Stomach smooth muscle (tissue), 2 donors: ENCODE measurements around the gene RFC1.
A peak's percentile ranks its signal among the peaks of the same experiment; 100 is the strongest.
"Not testable (repeated sequence)": the region's sequence is repeated elsewhere in the genome, so short reads cannot be mapped to it uniquely, and the experiment has no call there.

Source experiments
- H3K27ac ChIP-seq: one replicate; pipeline ENCODE4 v1.7.0; 2013; ENCODE audit warnings: mild to moderate bottlenecking, low read length, inconsistent platforms
- H3K27me3 ChIP-seq, 2 donors: one replicate each; pipeline ENCODE4 v1.7.0; 2013; ENCODE audit warnings: low read length in 2 of 2; ENCODE audit not compliant: insufficient read depth in 2 of 2, control insufficient read depth in 1 of 2
- H3K36me3 ChIP-seq, 2 donors: one replicate each; pipeline ENCODE4 v1.7.0; 2013; ENCODE audit warnings: low read length in 2 of 2; ENCODE audit not compliant: control insufficient read depth in 2 of 2, insufficient read depth in 2 of 2
- H3K4me1 ChIP-seq: one replicate; pipeline ENCODE4 v1.7.0; 2013; ENCODE audit warnings: low read length; ENCODE audit not compliant: control insufficient read depth, insufficient read depth
- H3K4me3 ChIP-seq, 2 donors: one replicate each; pipeline ENCODE4 v1.7.0; 2013; ENCODE audit warnings: low read length in 2 of 2
- H3K9ac ChIP-seq, 2 donors: one replicate each; pipeline ENCODE4 v1.7.0; 2013; ENCODE audit warnings: low read length in 2 of 2, mild to moderate bottlenecking in 1 of 2
- H3K9me3 ChIP-seq, 2 donors: one replicate each; pipeline ENCODE4 v1.7.0; 2013; ENCODE audit warnings: low read length in 2 of 2; ENCODE audit not compliant: control insufficient read depth in 2 of 2
- donor health status: healthy.
- donor health status: Pancreatic carcinoma.

Gene RFC1

DNA sequence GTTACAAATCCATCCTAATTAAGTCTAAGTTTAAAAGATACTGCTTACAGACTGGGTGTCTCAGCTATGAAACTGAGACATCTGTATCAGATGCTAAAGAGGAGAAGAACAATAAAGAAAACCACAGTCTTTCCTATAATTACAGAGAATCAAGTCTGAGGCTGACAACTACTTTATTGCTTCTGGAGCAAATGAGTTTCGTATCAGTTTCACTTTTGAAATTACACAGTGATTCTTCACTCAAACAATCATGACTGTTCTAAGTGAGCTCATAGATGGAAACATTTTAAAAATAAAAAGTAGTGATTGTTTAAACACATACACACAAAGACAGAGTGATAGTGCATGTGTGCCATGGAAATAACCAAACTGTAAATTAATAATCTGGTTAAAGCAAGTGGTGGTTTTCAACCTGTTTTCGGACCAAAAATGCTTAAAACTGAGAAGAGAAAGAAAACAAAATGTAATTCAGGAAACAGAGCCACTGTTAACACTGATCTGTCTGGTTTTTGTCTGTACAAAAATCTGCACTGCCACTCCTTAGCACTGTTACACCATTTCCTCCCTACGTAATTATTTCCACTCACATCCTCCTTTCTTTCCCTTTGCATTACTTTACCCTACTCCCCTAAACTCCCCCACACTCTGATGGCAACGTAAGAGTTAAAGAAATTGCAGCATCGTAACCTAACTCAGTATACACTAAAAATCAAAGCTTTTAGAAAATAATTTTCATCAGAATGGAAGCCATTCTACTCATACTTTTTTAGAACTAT lies 12.5 kb downstream of the RFC1 start:
- Histone ChIP-seq H3K4me3 (peak overlapping the region; percentile 58 to 68), H3K9me3 (no peaks in the 10 kb centered on the region), H3K4me1 (peaks cover 7% of the 10 kb centered on the region), H3K27ac (peak overlapping the region; percentile 33), H3K9ac (peak overlapping the region; percentile 70 to 72), H3K36me3 (peaks cover 3 to 5% of the 10 kb centered on the region in 2 donors), H3K27me3 (no peaks in the 10 kb centered on the region)

DNA sequence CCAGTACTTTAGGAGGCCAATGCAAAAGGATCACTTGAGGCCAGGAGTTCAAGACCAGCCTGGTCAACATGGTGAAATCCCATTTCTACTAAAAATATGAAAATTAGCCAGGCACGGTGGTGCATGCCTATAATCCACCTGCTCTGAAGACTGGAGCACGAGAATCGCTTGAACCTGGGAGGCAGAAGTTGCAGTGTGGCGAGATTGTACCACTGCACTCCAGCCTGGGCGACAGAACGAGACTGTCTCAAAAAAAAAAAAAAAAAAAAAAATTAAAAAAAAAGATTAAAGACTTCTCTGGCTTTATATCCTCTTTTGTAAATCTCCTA lies 13.0 kb downstream of the RFC1 start:
- H3K36me3 ChIP-seq, H3K27me3 ChIP-seq, H3K9me3 ChIP-seq, H3K4me1 ChIP-seq, H3K27ac ChIP-seq: not testable (repeated sequence)
- Histone ChIP-seq H3K4me3 (peak overlapping the region; percentile 28 to 68), H3K9ac (peak overlapping the region; percentile 70 to 72)

DNA sequence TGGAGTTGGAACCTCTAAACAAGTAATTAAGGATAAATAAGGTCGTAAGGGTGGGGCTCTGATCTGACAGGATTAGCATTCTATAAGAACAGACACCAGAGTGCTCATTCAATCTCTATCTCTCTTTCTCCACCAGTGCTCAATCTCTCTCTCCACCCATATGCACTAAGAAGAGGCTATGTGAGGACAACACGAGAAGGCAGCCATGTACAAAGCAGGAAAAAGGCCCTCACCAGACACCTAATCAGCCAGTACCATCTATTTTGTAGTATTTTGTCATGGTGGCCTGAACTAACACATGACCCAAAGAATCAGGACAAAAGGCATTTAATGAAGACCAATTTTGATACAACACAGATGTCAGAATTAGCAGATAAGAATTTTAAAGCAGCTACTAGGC lies 16.8 kb downstream of the RFC1 start:
- no peak overlapping the region for H3K27ac ChIP-seq
- no peak overlapping the region for H3K4me3 ChIP-seq
- H3K27me3 ChIP-seq: no peaks in the 10 kb centered on the region

DNA sequence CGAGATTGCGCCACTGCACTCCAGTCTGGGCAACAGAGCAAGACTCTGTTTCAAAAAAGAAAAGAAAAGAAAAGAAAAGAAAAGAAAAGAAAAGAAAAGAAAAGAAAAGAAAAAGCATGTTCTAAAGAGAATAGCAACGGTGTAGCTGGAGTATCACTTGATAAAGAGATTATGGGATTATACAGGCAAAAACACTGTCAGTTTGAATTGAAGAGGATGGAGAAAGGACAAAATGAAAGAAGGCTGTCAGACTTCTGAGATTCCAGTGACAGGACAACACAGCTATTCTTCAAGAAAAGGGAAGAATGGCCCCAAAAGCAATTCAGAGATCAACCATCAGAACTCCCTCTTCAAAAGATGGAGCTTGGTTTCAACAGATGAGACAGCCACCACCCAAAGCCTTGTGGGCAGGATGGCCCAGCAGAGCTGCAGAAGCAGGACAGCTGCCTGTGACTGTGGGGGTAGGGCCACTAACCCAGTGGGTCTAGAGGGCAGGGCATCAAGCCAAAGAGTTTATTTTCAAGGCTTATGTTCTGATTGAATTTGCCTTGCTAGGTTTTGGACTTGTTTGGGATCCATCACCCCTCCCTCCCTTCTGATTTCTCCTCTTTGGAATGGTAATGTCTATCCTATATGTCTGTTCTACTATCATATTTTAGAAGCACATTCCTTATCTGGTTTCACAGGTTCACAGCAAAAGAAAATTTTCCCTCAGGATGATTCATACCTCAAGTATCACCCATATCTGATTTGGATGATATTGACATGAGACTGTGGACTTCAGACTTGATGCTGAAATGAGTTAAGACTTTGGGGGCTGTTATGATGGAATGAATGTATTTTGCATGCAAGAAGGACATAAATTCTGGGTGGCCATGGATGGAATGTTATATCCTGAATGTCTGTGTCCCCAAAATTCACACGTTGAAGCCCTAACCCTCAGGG lies 17.5 kb downstream of the RFC1 start:
- Histone ChIP-seq H3K27ac (no peak overlapping the region), H3K27me3 (no peaks in the 10 kb centered on the region), H3K36me3 (peaks cover 4 to 5% of the 10 kb centered on the region in 2 donors), H3K9ac (no peak overlapping the region), H3K9me3 (no peaks in the 10 kb centered on the region), H3K4me3 (no peak overlapping the region), H3K4me1 (no peaks in the 10 kb centered on the region)

More for the DNA sequence above, 16.8 kb downstream of the RFC1 start:
- Histone ChIP-seq H3K36me3 (peaks cover 4 to 5% of the 10 kb centered on the region in 2 donors), H3K9ac (no peak overlapping the region), H3K9me3 (no peaks in the 10 kb centered on the region), H3K4me1 (peaks cover 2% of the 10 kb centered on the region)

DNA sequence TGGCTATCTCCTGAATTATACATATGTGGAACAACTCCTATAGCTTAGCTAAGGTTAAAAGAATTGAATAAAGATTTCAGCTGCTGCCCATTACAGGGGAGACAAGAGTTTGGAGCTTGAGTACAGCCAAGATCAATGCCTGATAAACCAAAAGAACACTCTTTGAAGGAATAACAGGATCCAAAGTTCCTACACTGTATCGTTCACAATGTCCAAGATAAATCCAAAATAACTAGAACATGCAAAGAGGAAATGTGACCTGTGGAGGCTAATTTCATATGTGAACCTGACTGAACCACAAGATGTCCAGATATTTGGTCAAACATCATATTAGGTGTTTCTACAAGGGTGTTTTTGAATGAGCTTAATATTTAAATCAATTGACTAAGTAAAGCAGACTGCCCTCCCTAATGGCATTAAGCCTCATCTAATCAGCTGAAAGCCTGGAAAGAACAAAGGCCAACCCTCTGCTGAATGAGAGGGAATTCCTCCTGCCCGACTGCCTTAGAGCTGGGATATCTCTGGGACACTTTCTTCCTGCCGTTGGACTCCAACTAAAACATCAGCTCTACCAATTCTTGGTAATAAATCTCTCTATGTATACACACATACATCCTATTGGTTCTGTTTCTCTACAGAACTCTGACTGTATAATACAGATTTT lies 19.2 kb downstream of the RFC1 start:
- H3K4me3 ChIP-seq: no peak overlapping the region
- no peak overlapping the region for H3K9ac ChIP-seq
- H3K4me1 ChIP-seq: no peaks in the 10 kb centered on the region
- H3K9me3 ChIP-seq: no peaks in the 10 kb centered on the region
- H3K36me3 ChIP-seq: peaks cover 4 to 5% of the 10 kb centered on the region in 2 donors
- no peaks in the 10 kb centered on the region for H3K27me3 ChIP-seq
- H3K27ac ChIP-seq: no peak overlapping the region

DNA sequence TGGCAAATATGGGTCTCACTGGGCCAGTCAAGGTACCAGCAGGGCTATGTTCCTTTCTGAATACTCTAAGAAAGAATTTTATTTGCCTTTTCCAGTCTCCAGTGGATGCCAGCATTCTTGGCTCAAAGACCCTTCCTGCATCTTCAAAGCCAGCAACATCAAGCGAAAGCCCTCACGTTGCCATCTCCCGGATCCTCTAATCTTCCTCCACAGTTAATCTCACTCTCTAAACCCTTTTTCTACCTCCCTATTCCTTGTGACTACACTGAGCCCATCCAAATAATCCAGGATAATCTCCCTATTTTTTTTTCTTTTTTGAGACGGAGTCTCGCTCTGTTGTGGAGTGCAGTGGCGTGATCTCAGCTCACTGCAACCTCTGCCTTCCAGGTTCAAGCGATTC lies 23.4 kb downstream of the RFC1 start:
- Histone ChIP-seq H3K27ac (no peak overlapping the region), H3K27me3 (no peaks in the 10 kb centered on the region), H3K9ac (no peak overlapping the region), H3K9me3 (no peaks in the 10 kb centered on the region), H3K4me3 (no peak overlapping the region), H3K36me3 (peaks cover 2 to 5% of the 10 kb centered on the region in 2 donors), H3K4me1 (no peaks in the 10 kb centered on the region)

DNA sequence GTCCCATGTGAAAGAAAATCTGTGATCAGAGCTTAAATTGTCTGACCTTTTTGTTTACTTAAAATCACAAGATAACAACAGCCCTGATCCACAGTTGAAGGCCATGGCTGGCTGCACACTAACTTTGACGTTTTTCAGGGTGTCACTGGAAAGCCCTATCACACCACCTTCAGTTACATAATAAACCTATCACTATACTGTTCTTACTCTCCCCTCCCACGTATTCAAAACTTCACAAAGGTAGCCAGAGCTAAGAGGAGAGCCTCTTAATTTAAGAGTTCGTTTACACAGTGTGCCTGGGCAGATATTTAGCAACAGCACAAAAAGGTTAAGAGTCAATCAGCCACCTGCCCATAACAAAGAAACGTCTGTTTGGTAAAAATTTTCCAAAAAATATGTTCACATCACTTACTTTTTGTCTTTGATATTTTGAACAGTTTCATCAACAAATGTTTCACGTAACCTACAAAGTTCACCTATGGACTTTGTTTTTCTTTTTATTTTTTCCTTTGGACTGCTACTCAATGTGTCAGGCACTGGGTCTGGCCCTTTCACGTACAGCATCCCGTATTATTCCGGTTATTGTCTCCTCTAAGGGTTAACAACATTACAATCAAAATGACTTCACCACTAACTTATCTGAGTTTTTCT lies 25.0 kb downstream of the RFC1 start:
- no peak overlapping the region for H3K27ac ChIP-seq
- H3K9ac ChIP-seq: no peak overlapping the region
- no peaks in the 10 kb centered on the region for H3K4me1 ChIP-seq
- no peaks in the 10 kb centered on the region for H3K9me3 ChIP-seq
- no peaks in the 10 kb centered on the region for H3K27me3 ChIP-seq
- H3K36me3 ChIP-seq: peaks cover 2 to 5% of the 10 kb centered on the region in 2 donors
- no peak overlapping the region for H3K4me3 ChIP-seq

DNA sequence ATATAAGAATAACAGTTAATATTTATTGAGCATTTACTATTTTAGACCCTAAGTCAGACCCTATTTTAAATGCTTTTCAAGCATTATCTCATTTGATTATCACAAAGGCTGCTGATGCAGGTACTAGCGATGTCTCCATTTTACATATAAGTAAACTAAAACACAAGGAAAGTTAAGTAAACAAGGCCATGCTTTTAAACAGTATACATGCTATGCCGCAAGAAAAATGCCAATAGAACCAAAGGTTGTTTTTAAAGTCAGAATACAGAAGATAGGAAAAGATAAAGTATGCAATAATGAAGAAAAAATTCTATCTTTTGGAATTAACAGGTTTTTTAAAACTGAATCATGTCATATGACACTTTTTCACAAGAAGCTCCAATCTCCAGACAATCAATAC lies 26.2 kb downstream of the RFC1 start:
- no peaks in the 10 kb centered on the region for H3K9me3 ChIP-seq
- peaks cover 0 to 5% of the 10 kb centered on the region in 2 donors for H3K36me3 ChIP-seq
- H3K27ac ChIP-seq: no peak overlapping the region
- H3K27me3 ChIP-seq: no peaks in the 10 kb centered on the region
- H3K4me1 ChIP-seq: no peaks in the 10 kb centered on the region
- H3K4me3 ChIP-seq: no peak overlapping the region
- no peak overlapping the region for H3K9ac ChIP-seq

DNA sequence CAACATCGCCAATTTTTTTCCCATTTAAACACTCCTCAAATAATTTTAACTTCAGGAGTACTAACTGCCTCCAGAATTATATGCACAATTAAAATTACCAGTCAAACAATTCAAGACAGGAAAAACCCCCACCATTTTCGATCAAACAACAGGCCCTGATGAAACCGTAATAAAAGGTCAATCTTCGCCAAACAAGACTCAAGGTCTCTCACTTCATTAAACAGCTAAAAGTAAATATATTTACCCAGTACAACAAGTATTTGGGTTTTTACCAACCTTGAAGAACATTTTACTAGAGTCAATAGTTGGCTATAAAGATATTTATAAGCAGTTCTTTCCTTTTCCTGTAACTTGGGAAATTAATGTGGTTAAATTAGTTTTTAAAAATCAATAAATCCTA lies 28.3 kb downstream of the RFC1 start:
- Histone ChIP-seq H3K9ac (no peak overlapping the region), H3K27me3 (no peaks in the 10 kb centered on the region), H3K9me3 (no peaks in the 10 kb centered on the region), H3K4me1 (no peaks in the 10 kb centered on the region), H3K4me3 (no peak overlapping the region), H3K27ac (no peak overlapping the region), H3K36me3 (peaks cover 0 to 5% of the 10 kb centered on the region in 2 donors)

DNA sequence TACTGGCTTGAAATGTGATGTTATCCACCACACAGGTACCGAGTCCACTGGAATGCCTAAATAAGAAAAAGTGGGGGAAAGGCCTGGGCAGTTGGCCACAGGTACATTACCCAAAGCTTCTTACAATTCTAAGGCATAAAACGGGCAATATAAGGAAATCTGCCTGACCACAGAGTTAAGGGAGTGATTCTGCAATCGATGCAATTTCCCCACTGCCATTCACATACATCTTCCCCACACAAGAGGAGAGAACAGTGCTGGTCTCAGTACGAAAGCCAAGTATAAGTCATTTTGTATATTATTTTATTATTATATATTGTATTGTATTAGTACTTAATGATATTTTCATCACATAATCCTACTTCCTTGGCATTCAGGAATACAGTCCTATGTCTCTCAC lies 30.6 kb downstream of the RFC1 start:
- no peaks in the 10 kb centered on the region for H3K4me1 ChIP-seq
- no peak overlapping the region for H3K4me3 ChIP-seq
- no peaks in the 10 kb centered on the region for H3K9me3 ChIP-seq
- H3K36me3 ChIP-seq: no peaks in the 10 kb centered on the region
- no peak overlapping the region for H3K27ac ChIP-seq
- H3K27me3 ChIP-seq: no peaks in the 10 kb centered on the region
- H3K9ac ChIP-seq: no peak overlapping the region
